Endothelial cell of umbilical vein (primary cell): ENCODE results near the gene SOX5. TPM values are rescaled to one million over a fixed set of nuclear protein-coding genes. Genes with fewer than 3 reads are reported as not detected.

Experiments used
- BruUV-seq: library from RNA; stranded (reverse); fragments of 400-500 nt; replicated peaks from 2 replicates; lab custom pipeline; 2021; lab: Mats Ljungman, UMichigan
- CTCF ChIA-PET: fragments of 300-600, 350-600 bp; sonication (Branson Sonifier 250); formaldehyde crosslinking; loops from one replicate; lab custom pipeline; 2021; ENCODE audit warnings: antibody characterized with exemption, inconsistent platforms; lab: Charles Lee
- POLR2A ChIA-PET: fragments of 300-600, 350-600 bp; sonication (Branson Sonifier 250); formaldehyde crosslinking; loops from one replicate; lab custom pipeline; 2021; ENCODE audit warnings: antibody characterized with exemption, inconsistent platforms; lab: Charles Lee
- DNase-seq: peaks from one replicate; pipeline ENCODE4 v3.0.0-alpha.2; 2011; ENCODE audit warnings: low read depth, low spot score
- FAIRE-seq: peaks from 2 replicates; lab custom pipeline; 2011; peaks lifted over from hg19 to GRCh38; lab: Jason Lieb, UNC
- H2AFZ ChIP-seq: 2 replicates; pipeline ENCODE4 v1.6.0; 2012; ENCODE audit warnings: low read depth, low read length, control low read depth, inconsistent platforms
- H3K27ac ChIP-seq: 2 replicates; pipeline ENCODE4 v1.5.1; 2011; ENCODE audit warnings: low read depth, mild to moderate bottlenecking, control low read depth, low read length, moderate library complexity; ENCODE audit not compliant: insufficient read depth
- H3K27me3 ChIP-seq, 2 experiments: 2 replicates each; pipeline versions ENCODE4 v1.6.0 to v1.6.1; 2011; ENCODE audit warnings: low read length in 2 of 2, mixed read lengths in 1 of 2; ENCODE audit not compliant: control insufficient read depth in 2 of 2, insufficient read depth in 2 of 2
- H3K36me3 ChIP-seq, 2 experiments: 2 replicates in 1 of 2; 3 replicates in 1 of 2; pipeline ENCODE4 v1.5.1; 2011; ENCODE audit warnings: low read length in 2 of 2, mild to moderate bottlenecking in 1 of 2, moderate library complexity in 1 of 2; ENCODE audit not compliant: control insufficient read depth in 2 of 2, insufficient read depth in 2 of 2; ENCODE audit errors: extremely low read depth in 1 of 2
- H3K4me1 ChIP-seq: 3 replicates; pipeline ENCODE4 v1.5.1; 2011; ENCODE audit warnings: mild to moderate bottlenecking, low read length; ENCODE audit not compliant: control insufficient read depth, insufficient read depth; ENCODE audit errors: extremely low read depth
- H3K4me2 ChIP-seq: 2 replicates; pipeline ENCODE4 v1.6.1; 2011; ENCODE audit warnings: low read length, control low read depth, mixed read lengths; ENCODE audit not compliant: insufficient read depth
- H3K4me3 ChIP-seq, 3 experiments: fragments of 200-600 bp in 1 of 3; sonication (generic), shearing (Covaris generic) in 1 of 3; replicated peaks in 1 of 3; 2 replicates each; pipeline ENCODE4 v1.5.1; 2011 to 2016; ENCODE audit warnings: control low read depth in 3 of 3, low read length in 3 of 3, mild to moderate bottlenecking in 2 of 3, inconsistent platforms in 1 of 3, low read depth in 1 of 3, moderate library complexity in 1 of 3; ENCODE audit not compliant: insufficient read depth in 1 of 3
- H3K79me2 ChIP-seq: 2 replicates; pipeline ENCODE4 v1.6.0; 2012; ENCODE audit warnings: low read length, inconsistent platforms; ENCODE audit not compliant: control insufficient read depth, insufficient read depth
- H3K9ac ChIP-seq: replicated peaks from 2 replicates; pipeline ENCODE3; 2011; ENCODE audit warnings: low read length, control low read depth; ENCODE audit not compliant: insufficient read depth; ENCODE audit errors: extremely low read depth
- H3K9me1 ChIP-seq: replicated peaks from 3 replicates; pipeline ENCODE4 v1.6.0; 2011; ENCODE audit warnings: mild to moderate bottlenecking, low read length; ENCODE audit not compliant: control insufficient read depth, insufficient read depth; ENCODE audit errors: extremely low read depth
- H3K9me3 ChIP-seq: replicated peaks from 2 replicates; pipeline ENCODE4 v1.5.1; 2012; ENCODE audit warnings: low read length, inconsistent platforms; ENCODE audit not compliant: control insufficient read depth, insufficient read depth
- H4K20me1 ChIP-seq: replicated peaks from 2 replicates; pipeline ENCODE3; 2011; ENCODE audit warnings: mild to moderate bottlenecking, low read length; ENCODE audit not compliant: control insufficient read depth, insufficient read depth; ENCODE audit errors: extremely low read depth
- CTCF ChIP-seq, 2 donors: IDR thresholded peaks; 1 replicate in 1 of 2; 2 replicates in 1 of 2; pipeline ENCODE4 v1.5.1; 2011; ENCODE audit warnings: low read length in 2 of 2, mild to moderate bottlenecking in 2 of 2, moderate library complexity in 2 of 2, control low read depth in 1 of 2, inconsistent platforms in 1 of 2, low read depth in 1 of 2; ENCODE audit not compliant: insufficient read depth in 1 of 2; ENCODE audit errors: extremely low read depth in 1 of 2
- EZH2 ChIP-seq: IDR thresholded peaks from 2 replicates; pipeline ENCODE4 v1.6.1; 2012; ENCODE audit warnings: borderline replicate concordance, low read depth, mild to moderate bottlenecking, moderate library complexity, low read length, inconsistent platforms; ENCODE audit not compliant: severe bottlenecking
- FOS ChIP-seq: IDR thresholded peaks from 2 replicates; pipeline ENCODE4 v1.6.1; 2011; ENCODE audit warnings: mild to moderate bottlenecking, low read length, moderate library complexity, borderline replicate concordance; ENCODE audit not compliant: insufficient read depth
- GATA2 ChIP-seq: IDR thresholded peaks from 2 replicates; pipeline ENCODE4 v1.7.0; 2011; ENCODE audit warnings: low read depth, mild to moderate bottlenecking, moderate library complexity, mixed read lengths, low read length; ENCODE audit not compliant: insufficient read length, insufficient read depth
- JUN ChIP-seq: IDR thresholded peaks from 2 replicates; pipeline ENCODE4 v1.6.1; 2011; ENCODE audit warnings: borderline replicate concordance, low read depth; ENCODE audit not compliant: insufficient read length, insufficient read depth
- MAX ChIP-seq: IDR thresholded peaks from 2 replicates; pipeline ENCODE4 v1.6.1; 2011; ENCODE audit not compliant: insufficient read depth, insufficient read length
- MYC ChIP-seq: IDR thresholded peaks from one replicate; pipeline ENCODE4 v1.6.1; 2011; ENCODE audit warnings: mild to moderate bottlenecking, low read depth, low read length
- POLR2A ChIP-seq: IDR thresholded peaks from 2 replicates; pipeline ENCODE4 v1.6.1; 2012; ENCODE audit warnings: low read depth, mild to moderate bottlenecking, control low read depth, low read length
- POLR2AphosphoS5 ChIP-seq: IDR thresholded peaks from 2 replicates; pipeline ENCODE4 v1.6.1; 2012; ENCODE audit warnings: low read depth, mild to moderate bottlenecking, control low read depth, low read length, moderate library complexity; ENCODE audit not compliant: insufficient read depth
- dilution Hi-C: fragments of 300-500 bp; cut with MboI; formaldehyde crosslinking; loops from one replicate; pipeline ENCODE4 v1.15.0; 2019; ENCODE audit warnings: low sequenced_read_pairs; ENCODE audit not compliant: extremely low pct_ligation_motif_present
- intact Hi-C: fragments of 100-400 bp; cut with micrococcal nuclease; formaldehyde crosslinking; loops from one replicate; pipeline ENCODE4 v1.10.0; 2022
- polyA plus RNA-seq, 4 experiments: library from polyadenylated mRNA; depleted of rRNA in 3 of 4; stranded (reverse) in 3 of 4; unstranded in 1 of 4; fragments of >200 nt; gene quantifications; 2 replicates each; pipeline versions ENCODE4 v1.2.1 to v1.2.3, GENCODE V29; 2011 to 2012; ENCODE audit warnings: missing spikeins in 1 of 4
- total RNA-seq: library from RNA; stranded (reverse); gene quantifications from 2 replicates; pipeline ENCODE4 v1.2.3, GENCODE V29; 2021

SOX5 gene
- total and polyA plus RNA-seq, 2 donors (not counting 3 experiments of a cell fraction or from before 2014, with no cell fraction given), result 0.63 to 3.5 TPM

GRCh38 chr12:23585782-23586163 lies 363.7 kb downstream of the SOX5 start:
- no peaks in the 10 kb centered on the region for H4K20me1 ChIP-seq
- no TSS peak for BruUV-seq
- H3K79me2 ChIP-seq, result no peaks in the 10 kb centered on the region
- ChIA-PET POLR2A (no interaction called here), CTCF (no interaction called here)
- no peaks in the 10 kb centered on the region for H3K9me1 ChIP-seq
- H3K4me1 ChIP-seq, result no peaks in the 10 kb centered on the region
- no peak overlapping the region for H3K9ac ChIP-seq
- FAIRE-seq, result no peak
- no peak overlapping the region for H3K4me2 ChIP-seq
- DNase-seq, result no peak
- dilution Hi-C loops, result no loop called here
- TF ChIP-seq GATA2 (no peak), POLR2A (no peak), EZH2 (no peak), POLR2AphosphoS5 (no peak), MAX (no peak), MYC (no peak), JUN (no peak), FOS (no peak), CTCF (IDR thresholded peaks at IDR 0.05; ENCODE audit: extremely low read depth in 1 of 2, insufficient read depth in 1 of 2, low read depth in 1 of 2, low read length in 2 of 2) (no peak)
- no peaks in the 10 kb centered on the region for H3K36me3 ChIP-seq
- no peaks in the 10 kb centered on the region for H3K9me3 ChIP-seq
- H3K27ac ChIP-seq, result no peak overlapping the region
- no peak overlapping the region for H3K4me3 ChIP-seq
- no peaks in the 10 kb centered on the region for H3K27me3 ChIP-seq
- intact Hi-C loops, result no loop called here
- H2AFZ ChIP-seq, result no peak overlapping the region
